Measurements from ENCODE around the gene TMEM200A. TPM values are rescaled to one million over a fixed set of nuclear protein-coding genes. Genes with fewer than 3 reads are reported as not detected.

Gene TMEM200A
- total RNA-seq, 4 donors from 2014 or later: 0.76 to 1.2 (median 0.93) TPM

DNA sequence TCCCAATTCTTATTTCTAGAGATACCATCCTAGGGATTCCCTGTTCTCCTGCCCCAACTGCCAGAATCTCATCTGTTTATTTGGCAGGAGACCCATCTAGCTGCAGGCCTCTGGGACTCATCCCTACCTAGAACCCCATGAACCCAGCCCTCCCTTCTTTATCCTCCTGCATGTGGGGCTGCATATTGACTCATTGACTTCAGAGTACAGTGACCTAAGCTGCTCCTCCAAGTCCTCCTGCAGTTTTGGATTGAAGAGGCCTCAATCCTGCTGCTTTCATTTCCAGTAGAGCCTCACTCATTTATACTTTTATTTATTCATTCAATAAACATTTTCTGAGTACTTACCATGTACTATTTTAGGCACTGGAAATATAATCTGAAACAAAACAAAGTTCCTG is 11.6 kb downstream of the TMEM200A start:
- Histone ChIP-seq H3K27ac (no peak overlapping the region), H3K4me1 (no peaks in the 10 kb centered on the region), H3K9me3 (no peaks in the 10 kb centered on the region), H3K36me3 (no peaks in the 10 kb centered on the region), H3K27me3 (no peaks in the 10 kb centered on the region), H3K4me3 (no peak overlapping the region)
- TF ChIP-seq EP300 (IDR thresholded peaks at IDR 0.05) (no peak), POLR2A (IDR thresholded peaks at IDR 0.05) (no peak), POLR2AphosphoS5 (IDR thresholded peaks at IDR 0.05) (no peak)
- TF ChIP-seq, protein P1, sequence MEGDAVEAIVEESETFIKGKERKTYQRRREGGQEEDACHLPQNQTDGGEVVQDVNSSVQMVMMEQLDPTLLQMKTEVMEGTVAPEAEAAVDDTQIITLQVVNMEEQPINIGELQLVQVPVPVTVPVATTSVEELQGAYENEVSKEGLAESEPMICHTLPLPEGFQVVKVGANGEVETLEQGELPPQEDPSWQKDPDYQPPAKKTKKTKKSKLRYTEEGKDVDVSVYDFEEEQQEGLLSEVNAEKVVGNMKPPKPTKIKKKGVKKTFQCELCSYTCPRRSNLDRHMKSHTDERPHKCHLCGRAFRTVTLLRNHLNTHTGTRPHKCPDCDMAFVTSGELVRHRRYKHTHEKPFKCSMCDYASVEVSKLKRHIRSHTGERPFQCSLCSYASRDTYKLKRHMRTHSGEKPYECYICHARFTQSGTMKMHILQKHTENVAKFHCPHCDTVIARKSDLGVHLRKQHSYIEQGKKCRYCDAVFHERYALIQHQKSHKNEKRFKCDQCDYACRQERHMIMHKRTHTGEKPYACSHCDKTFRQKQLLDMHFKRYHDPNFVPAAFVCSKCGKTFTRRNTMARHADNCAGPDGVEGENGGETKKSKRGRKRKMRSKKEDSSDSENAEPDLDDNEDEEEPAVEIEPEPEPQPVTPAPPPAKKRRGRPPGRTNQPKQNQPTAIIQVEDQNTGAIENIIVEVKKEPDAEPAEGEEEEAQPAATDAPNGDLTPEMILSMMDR (IDR thresholded peaks at IDR 0.05): no peak
- DNase-seq (ENCODE audit: low spot score in 2 of 2): no peak

- Histone ChIP-seq H3K4me1 (no peaks in the 10 kb centered on the region), H3K36me3 (no peaks in the 10 kb centered on the region), H3K27ac (no peak overlapping the region), H3K9me3 (no peaks in the 10 kb centered on the region), H3K4me3 (no peak overlapping the region), H3K27me3 (no peaks in the 10 kb centered on the region)
- TF ChIP-seq POLR2A (IDR thresholded peaks at IDR 0.05) (no peak), EP300 (IDR thresholded peaks at IDR 0.05) (no peak), POLR2AphosphoS5 (IDR thresholded peaks at IDR 0.05) (no peak)
- TF ChIP-seq, protein P1 (IDR thresholded peaks at IDR 0.05): no peak
- 97% methylated on average over 2 of the region's 2 CpGs for WGBS
- DNase-seq (ENCODE audit: low spot score in 2 of 2): no peak
These were observed 12.1 kb downstream of the TMEM200A start for GRCh38 chr6:130377915-130378314.

DNA sequence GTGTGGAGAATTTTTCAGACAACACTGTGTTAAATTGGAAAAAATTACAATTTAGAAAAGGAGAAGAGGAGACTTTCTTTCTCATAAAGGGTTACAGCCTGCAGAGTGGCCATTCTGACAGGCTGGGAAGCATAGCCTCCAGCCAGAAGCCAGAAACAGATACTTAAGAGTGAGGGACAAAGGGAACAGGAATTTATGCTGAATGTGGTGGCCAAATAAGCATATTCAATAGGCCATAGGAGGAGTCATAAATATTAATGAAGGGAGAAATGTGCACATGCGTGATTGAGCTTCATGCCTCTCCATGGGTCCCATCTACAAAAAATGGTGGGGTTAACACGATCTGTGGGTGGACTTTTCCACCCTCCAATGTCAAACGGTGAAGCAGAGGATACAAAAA is 13.4 kb downstream of the TMEM200A start:
- no peaks in the 10 kb centered on the region for H3K36me3 ChIP-seq
- WGBS: 83% methylated on average over 3 of the region's 3 CpGs
- H3K9me3 ChIP-seq: no peaks in the 10 kb centered on the region
- H3K27ac ChIP-seq: no peak overlapping the region
- no peaks in the 10 kb centered on the region for H3K27me3 ChIP-seq
- H3K4me3 ChIP-seq: no peak overlapping the region
- TF ChIP-seq POLR2A (IDR thresholded peaks at IDR 0.05) (no peak), POLR2AphosphoS5 (IDR thresholded peaks at IDR 0.05) (no peak), EP300 (IDR thresholded peaks at IDR 0.05) (no peak)
- TF ChIP-seq, protein P1 (IDR thresholded peaks at IDR 0.05): no peak
- H3K4me1 ChIP-seq: no peaks in the 10 kb centered on the region
- no peak for DNase-seq (ENCODE audit: low spot score in 2 of 2)

GRCh38 chr6:130381012-130381411 is 15.2 kb downstream of the TMEM200A start:
- H3K9me3 ChIP-seq: no peaks in the 10 kb centered on the region
- no peaks in the 10 kb centered on the region for H3K36me3 ChIP-seq
- H3K4me1 ChIP-seq: no peaks in the 10 kb centered on the region
- H3K4me3 ChIP-seq: no peak overlapping the region
- no peak for DNase-seq (ENCODE audit: low spot score in 2 of 2)
- no peaks in the 10 kb centered on the region for H3K27me3 ChIP-seq
- TF ChIP-seq, protein P1 (IDR thresholded peaks at IDR 0.05): no peak
- TF ChIP-seq POLR2A (IDR thresholded peaks at IDR 0.05): no peak
- TF ChIP-seq POLR2AphosphoS5 (IDR thresholded peaks at IDR 0.05): no peak
- no peak for TF ChIP-seq EP300 (IDR thresholded peaks at IDR 0.05)
- no peak overlapping the region for H3K27ac ChIP-seq

GRCh38 chr6:130381459-130382380 is 15.9 kb downstream of the TMEM200A start:
- Histone ChIP-seq H3K4me1 (no peaks in the 10 kb centered on the region), H3K27ac (no peak overlapping the region), H3K36me3 (no peaks in the 10 kb centered on the region), H3K9me3 (no peaks in the 10 kb centered on the region), H3K27me3 (no peaks in the 10 kb centered on the region), H3K4me3 (no peak overlapping the region)
- no peak for DNase-seq (ENCODE audit: low spot score in 2 of 2)
- TF ChIP-seq POLR2AphosphoS5 (IDR thresholded peaks at IDR 0.05) (no peak), EP300 (IDR thresholded peaks at IDR 0.05) (no peak), POLR2A (IDR thresholded peaks at IDR 0.05) (no peak)
- TF ChIP-seq, protein P1 (IDR thresholded peaks at IDR 0.05): no peak
- WGBS: 76% methylated on average over 7 of the region's 7 CpGs
